Osteoblast (primary cell): Measurements from ENCODE around the gene ZDHHC14. TPM values are rescaled to one million over a fixed set of nuclear protein-coding genes. Genes with fewer than 3 reads are reported as not detected.

Source experiments
- DNase-seq: peaks from one replicate; pipeline ENCODE4 v3.0.0; 2011; ENCODE audit warnings: low spot score, mixed read lengths; ENCODE audit not compliant: insufficient read length; ENCODE audit errors: missing footprints
- H2AFZ ChIP-seq: 2 replicates; pipeline ENCODE4 v1.6.0; 2011; ENCODE audit warnings: mild to moderate bottlenecking, low read length
- H3K27ac ChIP-seq: 2 replicates; pipeline ENCODE4 v1.5.1; 2011; ENCODE audit warnings: mild to moderate bottlenecking, low read depth, low read length, moderate library complexity
- H3K27me3 ChIP-seq: 2 replicates; pipeline ENCODE4 v1.6.0; 2012; ENCODE audit warnings: mild to moderate bottlenecking, control low read depth, inconsistent platforms, low read length, moderate library complexity; ENCODE audit not compliant: insufficient read depth
- H3K36me3 ChIP-seq: 2 replicates; pipeline ENCODE4 v1.5.1; 2011; ENCODE audit warnings: mild to moderate bottlenecking, low read length, control low read depth, moderate library complexity; ENCODE audit not compliant: insufficient read depth
- H3K4me1 ChIP-seq: 2 replicates; pipeline ENCODE4 v1.5.1; 2011; ENCODE audit warnings: mild to moderate bottlenecking, low read length, control low read depth, moderate library complexity; ENCODE audit not compliant: insufficient read depth
- H3K4me2 ChIP-seq: 2 replicates; pipeline ENCODE4 v1.6.0; 2011; ENCODE audit warnings: mild to moderate bottlenecking, low read length; ENCODE audit not compliant: insufficient read depth
- H3K4me3 ChIP-seq: fragments of 200-600 bp; sonication (generic); 3 replicates; pipeline ENCODE4 v1.5.1; 2012; ENCODE audit warnings: mild to moderate bottlenecking, low read length, inconsistent platforms; ENCODE audit not compliant: insufficient read depth
- H3K79me2 ChIP-seq: 2 replicates; pipeline ENCODE4 v1.6.0; 2012; ENCODE audit warnings: mild to moderate bottlenecking, low read length, control low read depth, inconsistent platforms; ENCODE audit not compliant: insufficient read depth
- H3K9me3 ChIP-seq: 2 replicates; pipeline ENCODE4 v1.5.1; 2011; ENCODE audit warnings: low read depth, low read length, control low read depth
- H4K20me1 ChIP-seq: 2 replicates; pipeline ENCODE4 v1.6.0; 2012; ENCODE audit warnings: mild to moderate bottlenecking, low read length, control low read depth; ENCODE audit not compliant: insufficient read depth
- total RNA-seq: library from RNA; depleted of rRNA; stranded (reverse); fragments of >200 nt; gene quantifications from 2 replicates; pipeline ENCODE4 v1.2.3, GENCODE V29; 2012
- TF ChIP-seq, protein P1 (sequence below): IDR thresholded peaks from 2 replicates; pipeline ENCODE4 v1.5.1; 2011; ENCODE audit warnings: mild to moderate bottlenecking, low read depth, low read length, moderate library complexity; ENCODE audit errors: extremely low read depth

ZDHHC14 gene
- total RNA-seq, 1 donor: 1.4 TPM

- peaks cover 8% of the 10 kb centered on the region for H3K27me3 ChIP-seq
- no peaks in the 10 kb centered on the region for H3K4me1 ChIP-seq
- no peaks in the 10 kb centered on the region for H3K9me3 ChIP-seq
- H3K36me3 ChIP-seq: no peaks in the 10 kb centered on the region
- H4K20me1 ChIP-seq: no peaks in the 10 kb centered on the region
- H2AFZ ChIP-seq: no peak overlapping the region
- H3K79me2 ChIP-seq: no peaks in the 10 kb centered on the region
- TF ChIP-seq, protein P1, sequence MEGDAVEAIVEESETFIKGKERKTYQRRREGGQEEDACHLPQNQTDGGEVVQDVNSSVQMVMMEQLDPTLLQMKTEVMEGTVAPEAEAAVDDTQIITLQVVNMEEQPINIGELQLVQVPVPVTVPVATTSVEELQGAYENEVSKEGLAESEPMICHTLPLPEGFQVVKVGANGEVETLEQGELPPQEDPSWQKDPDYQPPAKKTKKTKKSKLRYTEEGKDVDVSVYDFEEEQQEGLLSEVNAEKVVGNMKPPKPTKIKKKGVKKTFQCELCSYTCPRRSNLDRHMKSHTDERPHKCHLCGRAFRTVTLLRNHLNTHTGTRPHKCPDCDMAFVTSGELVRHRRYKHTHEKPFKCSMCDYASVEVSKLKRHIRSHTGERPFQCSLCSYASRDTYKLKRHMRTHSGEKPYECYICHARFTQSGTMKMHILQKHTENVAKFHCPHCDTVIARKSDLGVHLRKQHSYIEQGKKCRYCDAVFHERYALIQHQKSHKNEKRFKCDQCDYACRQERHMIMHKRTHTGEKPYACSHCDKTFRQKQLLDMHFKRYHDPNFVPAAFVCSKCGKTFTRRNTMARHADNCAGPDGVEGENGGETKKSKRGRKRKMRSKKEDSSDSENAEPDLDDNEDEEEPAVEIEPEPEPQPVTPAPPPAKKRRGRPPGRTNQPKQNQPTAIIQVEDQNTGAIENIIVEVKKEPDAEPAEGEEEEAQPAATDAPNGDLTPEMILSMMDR: no peak
- H3K4me2 ChIP-seq: no peak overlapping the region
- no peak for DNase-seq
- H3K27ac ChIP-seq: no peak overlapping the region
- no peak overlapping the region for H3K4me3 ChIP-seq
Observed at GRCh38 chr6:157552081-157552747, 171.2 kb downstream of the ZDHHC14 start.

- no peaks in the 10 kb centered on the region for H3K9me3 ChIP-seq
- H3K27me3 ChIP-seq: peaks cover 8% of the 10 kb centered on the region
- H3K4me2 ChIP-seq: no peak overlapping the region
- no peak overlapping the region for H3K4me3 ChIP-seq
- TF ChIP-seq, protein P1: no peak
- no peak for DNase-seq
- no peak overlapping the region for H3K27ac ChIP-seq
- H3K4me1 ChIP-seq: no peaks in the 10 kb centered on the region
- H4K20me1 ChIP-seq: no peaks in the 10 kb centered on the region
- no peak overlapping the region for H2AFZ ChIP-seq
- no peaks in the 10 kb centered on the region for H3K36me3 ChIP-seq
- no peaks in the 10 kb centered on the region for H3K79me2 ChIP-seq
Observed at GRCh38 chr6:157552820-157553485, 172.0 kb downstream of the ZDHHC14 start.

DNA sequence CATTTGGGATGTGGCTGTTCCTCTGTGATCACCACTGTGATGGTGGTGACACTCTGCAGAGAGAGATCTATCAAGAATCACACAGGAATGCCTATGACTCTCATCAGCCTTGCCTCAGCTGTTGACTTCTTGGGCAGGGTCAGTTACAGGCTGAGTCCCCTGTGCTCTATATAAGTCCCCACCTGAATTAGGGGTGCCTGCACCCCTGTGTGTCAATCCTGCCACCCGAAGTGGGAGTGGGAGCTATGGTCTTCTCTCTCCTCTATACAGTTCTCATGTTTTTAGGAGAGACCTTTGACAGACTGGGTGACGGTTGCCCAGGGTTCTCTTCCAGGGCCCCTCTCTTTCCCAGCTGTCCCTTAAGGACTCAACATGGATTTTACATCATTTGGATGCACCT lies 173.8 kb downstream of the ZDHHC14 start:
- H3K4me2 ChIP-seq: no peak overlapping the region
- H3K36me3 ChIP-seq: no peaks in the 10 kb centered on the region
- H4K20me1 ChIP-seq: peaks cover 2% of the 10 kb centered on the region
- no peak overlapping the region for H3K4me3 ChIP-seq
- H2AFZ ChIP-seq: no peak overlapping the region
- TF ChIP-seq, protein P1: no peak
- H3K4me1 ChIP-seq: no peaks in the 10 kb centered on the region
- no peaks in the 10 kb centered on the region for H3K9me3 ChIP-seq
- peaks cover 3% of the 10 kb centered on the region for H3K27me3 ChIP-seq
- H3K27ac ChIP-seq: no peak overlapping the region
- DNase-seq: no peak
- no peaks in the 10 kb centered on the region for H3K79me2 ChIP-seq

- TF ChIP-seq, protein P1: no peak
- Histone ChIP-seq H3K4me1 (no peaks in the 10 kb centered on the region), H2AFZ (no peak overlapping the region), H3K36me3 (no peaks in the 10 kb centered on the region), H4K20me1 (peaks cover 2% of the 10 kb centered on the region), H3K79me2 (no peaks in the 10 kb centered on the region), H3K27me3 (no peaks in the 10 kb centered on the region), H3K4me3 (no peak overlapping the region), H3K27ac (no peak overlapping the region), H3K9me3 (no peaks in the 10 kb centered on the region), H3K4me2 (no peak overlapping the region)
- DNase-seq: no peak
Observed at GRCh38 chr6:157555455-157556143, 174.6 kb downstream of the ZDHHC14 start.
